NCI-H446 treated with DMSO at 0.1 percent for 48 hours (cell line): ENCODE data around the gene GRID2IP.
"Not testable (repeated sequence)": the region's sequence is repeated elsewhere in the genome, so short reads cannot be mapped to it uniquely, and the experiment has no call there.

Experiments used
- DNase-seq: peaks from one replicate; lab custom pipeline; 2025; lab: John Stamatoyannopoulos, UW

GRID2IP gene

GRCh38 chr7:6487184-6487545 is 64.1 kb downstream of the GRID2IP start:
- no peak for DNase-seq

GRCh38 chr7:6486438-6487183 is 64.7 kb downstream of the GRID2IP start:
- no peak for DNase-seq

- DNase-seq = no peak
Observed at GRCh38 chr7:6482743-6483119, 68.5 kb downstream of the GRID2IP start.

GRCh38 chr7:6482307-6482706 is 69.0 kb downstream of the GRID2IP start:
- no peak for DNase-seq

- no peak for DNase-seq
Observed at GRCh38 chr7:6481445-6481844, 69.8 kb downstream of the GRID2IP start.

- DNase-seq = no peak
Observed at GRCh38 chr7:6480323-6480660, 71.0 kb downstream of the GRID2IP start.

- no peak for DNase-seq
Observed at GRCh38 chr7:6479067-6479466, 72.2 kb downstream of the GRID2IP start.

- no peak for DNase-seq
Observed at GRCh38 chr7:6478186-6478585, 73.1 kb downstream of the GRID2IP start.

GRCh38 chr7:6477318-6477660 is 74.0 kb downstream of the GRID2IP start:
- no peak for DNase-seq

- no peak for DNase-seq
Observed at GRCh38 chr7:6476596-6477317, 74.5 kb downstream of the GRID2IP start.

GRCh38 chr7:6475433-6476186 is 75.7 kb downstream of the GRID2IP start:
- no peak for DNase-seq

GRCh38 chr7:6465862-6466261 is 85.4 kb downstream of the GRID2IP start:
- no peak for DNase-seq

- not testable (repeated sequence) for DNase-seq
Observed at GRCh38 chr7:6463609-6464008, 87.7 kb downstream of the GRID2IP start.

- DNase-seq = no peak
Observed at GRCh38 chr7:6461946-6462550, 89.2 kb downstream of the GRID2IP start.

GRCh38 chr7:6460990-6461584 is 90.2 kb downstream of the GRID2IP start:
- no peak for DNase-seq

GRCh38 chr7:6460303-6460702 is 91.0 kb downstream of the GRID2IP start:
- no peak for DNase-seq

- DNase-seq = not testable (repeated sequence)
Observed at GRCh38 chr7:6458676-6459075, 92.6 kb downstream of the GRID2IP start.

- DNase-seq = no peak
Observed at GRCh38 chr7:6453734-6454133, 97.5 kb downstream of the GRID2IP start.

- no peak for DNase-seq
Observed at GRCh38 chr7:6451224-6451705, 100.0 kb downstream of the GRID2IP start.

GRCh38 chr7:6450591-6450990 is 100.7 kb downstream of the GRID2IP start:
- not testable (repeated sequence) for DNase-seq

- DNase-seq = not testable (repeated sequence)
Observed at GRCh38 chr7:6449884-6450283, 101.4 kb downstream of the GRID2IP start.

GRCh38 chr7:6448943-6449543 is 102.2 kb downstream of the GRID2IP start:
- DNase-seq = no peak
